Kidney epithelial cell (primary cell): Measurements from ENCODE around the gene GRM5. TPM values are rescaled to one million over a fixed set of nuclear protein-coding genes. Genes with fewer than 3 reads are reported as not detected.

Experiments
- DNase-seq: peaks from one replicate; pipeline ENCODE4 v3.0.0-alpha.2; 2010; ENCODE audit warnings: low read depth
- H3K27me3 ChIP-seq: 2 replicates; pipeline ENCODE4 v1.6.0; 2011; ENCODE audit warnings: low read length; ENCODE audit not compliant: control insufficient read depth, insufficient read depth
- H3K36me3 ChIP-seq: 2 replicates; pipeline ENCODE4 v1.5.1; 2011; ENCODE audit warnings: low read length; ENCODE audit not compliant: control insufficient read depth, insufficient read depth
- H3K4me3 ChIP-seq: 2 replicates; pipeline ENCODE4 v1.5.1; 2011; ENCODE audit warnings: low read depth, mild to moderate bottlenecking, control low read depth, low read length
- CTCF ChIP-seq: IDR thresholded peaks from 2 replicates; pipeline ENCODE4 v1.5.1; 2011; ENCODE audit warnings: mild to moderate bottlenecking, moderate library complexity, low read length, control low read depth, inconsistent platforms; ENCODE audit not compliant: insufficient read depth, poor library complexity, severe bottlenecking
- total RNA-seq: library from RNA; depleted of rRNA; stranded (reverse); fragments of >200 nt; gene quantifications from 2 replicates; pipeline ENCODE4 v1.2.3, GENCODE V29; 2015

Gene GRM5
- total RNA-seq, 1 donor from 2014 or later, result 0.17 TPM

GRCh38 chr11:88819616-88820015, 246.2 kb downstream of the GRM5 start:
- H3K36me3 ChIP-seq, result no peaks in the 10 kb centered on the region
- H3K27me3 ChIP-seq, result no peaks in the 10 kb centered on the region
- no peak for DNase-seq
- no peak for TF ChIP-seq CTCF
- H3K4me3 ChIP-seq, result no peak overlapping the region

- Histone ChIP-seq H3K27me3 (no peaks in the 10 kb centered on the region), H3K4me3 (no peak overlapping the region), H3K36me3 (no peaks in the 10 kb centered on the region)
- no peak for DNase-seq
- no peak for TF ChIP-seq CTCF
Observed at GRCh38 chr11:88818978-88819377, 246.8 kb downstream of the GRM5 start.

GRCh38 chr11:88815505-88815904, 250.3 kb downstream of the GRM5 start:
- no peaks in the 10 kb centered on the region for H3K27me3 ChIP-seq
- TF ChIP-seq CTCF, result no peak
- H3K36me3 ChIP-seq, result no peaks in the 10 kb centered on the region
- no peak overlapping the region for H3K4me3 ChIP-seq
- DNase-seq, result no peak

GRCh38 chr11:88814076-88814475, 251.7 kb downstream of the GRM5 start:
- Histone ChIP-seq H3K36me3 (no peaks in the 10 kb centered on the region), H3K27me3 (no peaks in the 10 kb centered on the region), H3K4me3 (no peak overlapping the region)
- TF ChIP-seq CTCF, result no peak
- DNase-seq, result no peak

- Histone ChIP-seq H3K27me3 (no peaks in the 10 kb centered on the region), H3K4me3 (no peak overlapping the region), H3K36me3 (no peaks in the 10 kb centered on the region)
- TF ChIP-seq CTCF, result no peak
- DNase-seq, result no peak
Observed at GRCh38 chr11:88813233-88813915, 252.4 kb downstream of the GRM5 start.
